B cell (primary cell): Measurements from ENCODE around the gene ANTXR1. TPM values are rescaled to one million over a fixed set of nuclear protein-coding genes. Genes with fewer than 3 reads are reported as not detected.

Source experiments
- ATAC-seq: fragments of 200-7000 bp; cut with Tn5 transposase; one replicate; pipeline ENCODE4 v1.10.0; 2021; ENCODE audit warnings: low read depth, mild to moderate bottlenecking, moderate number of reproducible peaks, moderate library complexity
- CTCF ChIA-PET: fragments of 350-600 bp; sonication (Branson Sonifier 250); formaldehyde crosslinking; loops from one replicate; lab custom pipeline; 2021; ENCODE audit warnings: antibody characterized with exemption, inconsistent platforms; lab: Charles Lee
- POLR2A ChIA-PET: fragments of 350-600 bp; sonication (Branson Sonifier 250); formaldehyde crosslinking; loops from one replicate; lab custom pipeline; 2021; ENCODE audit warnings: antibody characterized with exemption; lab: Charles Lee
- DNase-seq: peaks from one replicate; pipeline ENCODE4 v3.0.0; 2013
- H2AFZ ChIP-seq: 2 replicates; pipeline ENCODE4 v1.6.1; 2012; ENCODE audit warnings: mild to moderate bottlenecking, low read depth, low read length; ENCODE audit not compliant: insufficient read depth, poor library complexity, severe bottlenecking
- H3K27ac ChIP-seq, 2 donors: 1 replicate in 1 of 2; 2 replicates in 1 of 2; pipeline ENCODE4 v1.5.1; 2012 to 2013; ENCODE audit warnings: low read length in 2 of 2, mild to moderate bottlenecking in 2 of 2, moderate library complexity in 1 of 2
- H3K27me3 ChIP-seq, 4 experiments: fragments of 200-600 bp in 1 of 4; sonication (generic) in 1 of 4; replicated peaks in 1 of 4; 1 replicate in 2 of 4; 2 replicates in 2 of 4; pipeline versions ENCODE4 v1.6.1 to v1.7.0; 2013 to 2016; ENCODE audit warnings: low read length in 3 of 4, mild to moderate bottlenecking in 2 of 4, mixed read lengths in 1 of 4, moderate library complexity in 1 of 4; ENCODE audit not compliant: insufficient read depth in 4 of 4, control insufficient read depth in 3 of 4; ENCODE audit errors: control extremely low read depth in 1 of 4
- H3K36me3 ChIP-seq, 2 experiments: replicated peaks in 1 of 2; 1 replicate in 1 of 2; 2 replicates in 1 of 2; pipeline versions ENCODE4 v1.6.1 to v1.7.1; 2013; ENCODE audit warnings: low read length in 1 of 2; ENCODE audit not compliant: insufficient read depth in 2 of 2, control insufficient read depth in 1 of 2; ENCODE audit errors: control extremely low read depth in 1 of 2, extremely low read depth in 1 of 2
- H3K4me1 ChIP-seq, 2 donors: fragments of 200-600 bp in 1 of 2; sonication (generic) in 1 of 2; 1 replicate in 1 of 2; 2 replicates in 1 of 2; pipeline versions ENCODE4 v1.5.1 to v1.6.1; 2013 to 2017; ENCODE audit warnings: low read length in 2 of 2; ENCODE audit not compliant: control insufficient read depth in 2 of 2, insufficient read depth in 2 of 2
- H3K4me2 ChIP-seq: replicated peaks from 2 replicates; pipeline ENCODE3; 2012; ENCODE audit warnings: mild to moderate bottlenecking, low read depth, low read length; ENCODE audit not compliant: poor library complexity, severe bottlenecking
- H3K4me3 ChIP-seq, 5 experiments: fragments of 200-600 bp in 1 of 5; sonication (generic) in 1 of 5; 1 replicate in 3 of 5; 2 replicates in 2 of 5; pipeline versions ENCODE4 v1.5.1 to v1.7.0; 2011 to 2016; ENCODE audit warnings: low read length in 4 of 5, mild to moderate bottlenecking in 4 of 5, low read depth in 2 of 5, control low read depth in 1 of 5, moderate library complexity in 1 of 5; ENCODE audit not compliant: insufficient read depth in 1 of 5; ENCODE audit errors: control extremely low read depth in 1 of 5, extremely low read depth in 1 of 5
- H3K79me2 ChIP-seq: fragments of 200-600 bp; sonication (generic); one replicate; pipeline ENCODE4 v1.6.0; 2016; ENCODE audit warnings: low read length; ENCODE audit not compliant: control insufficient read depth, insufficient read depth
- H3K9ac ChIP-seq: fragments of 200-600 bp; sonication (generic); 2 replicates; pipeline ENCODE4 v1.6.1; 2017; ENCODE audit warnings: mild to moderate bottlenecking, low read length, moderate library complexity
- H3K9me3 ChIP-seq, 3 donors: one replicate each; pipeline versions ENCODE4 v1.6.1 to v1.7.1; 2013; ENCODE audit warnings: low read length in 2 of 3; ENCODE audit not compliant: control insufficient read depth in 2 of 3, insufficient read depth in 1 of 3; ENCODE audit errors: control extremely low read depth in 1 of 3
- H4K20me1 ChIP-seq: 2 replicates; pipeline ENCODE4 v1.6.0; 2012; ENCODE audit warnings: mild to moderate bottlenecking, low read length; ENCODE audit not compliant: insufficient read depth, control insufficient read depth, poor library complexity, severe bottlenecking
- H3K27ac Mint-ChIP-seq: one replicate; pipeline ENCODE4 v1.8.0; 2021; ENCODE audit warnings: mixed read lengths
- H3K27me3 Mint-ChIP-seq: one replicate; pipeline ENCODE4 v1.8.0; 2021; ENCODE audit warnings: mixed read lengths
- H3K4me1 Mint-ChIP-seq: one replicate; pipeline ENCODE4 v1.8.0; 2021; ENCODE audit warnings: mixed read lengths
- H3K4me3 Mint-ChIP-seq: one replicate; pipeline ENCODE4 v1.8.0; 2021; ENCODE audit warnings: mixed read lengths
- H3K9me3 Mint-ChIP-seq: one replicate; pipeline ENCODE4 v1.8.0; 2022; ENCODE audit warnings: mixed read lengths; ENCODE audit not compliant: insufficient read depth
- CTCF ChIP-seq: fragments of 200-600 bp; IDR thresholded peaks from one replicate; pipeline ENCODE4 v1.8.0; 2022; ENCODE audit warnings: antibody characterized with exemption, mild to moderate bottlenecking
- EZH2 ChIP-seq: IDR thresholded peaks from 2 replicates; pipeline ENCODE4 v1.6.1; 2012; ENCODE audit warnings: borderline replicate concordance, low read depth, mild to moderate bottlenecking, moderate library complexity, low read length; ENCODE audit not compliant: insufficient read depth, poor library complexity, severe bottlenecking
- WGBS: methylation state at CpG from one replicate; pipeline ENCODE4 v1.1.5; 2013; ENCODE audit warnings: missing lambda C conversion rate; ENCODE audit not compliant: insufficient coverage; 5-methylcytosine and 5-hydroxymethylcytosine counted together
- intact Hi-C: fragments of 100-400 bp; cut with micrococcal nuclease; formaldehyde crosslinking; loops from one replicate; pipeline ENCODE4 v1.10.0; 2022
- polyA plus RNA-seq: library from polyadenylated mRNA; depleted of rRNA; stranded (reverse); fragments of >200 nt; gene quantifications from 2 replicates; pipeline ENCODE4 v1.2.3, GENCODE V29; 2012
- total RNA-seq, 2 donors: library from RNA; stranded (reverse); fragments of 120-200 nt in 1 of 2; gene quantifications; 1 replicate in 1 of 2; 2 replicates in 1 of 2; pipeline versions ENCODE4 v1.2.3 to v1.2.4, GENCODE V29; 2013 to 2022

ANTXR1 gene
- total and polyA plus RNA-seq, 2 donors (not counting 1 experiment from before 2014, with no cell fraction given), result not detected

DNA sequence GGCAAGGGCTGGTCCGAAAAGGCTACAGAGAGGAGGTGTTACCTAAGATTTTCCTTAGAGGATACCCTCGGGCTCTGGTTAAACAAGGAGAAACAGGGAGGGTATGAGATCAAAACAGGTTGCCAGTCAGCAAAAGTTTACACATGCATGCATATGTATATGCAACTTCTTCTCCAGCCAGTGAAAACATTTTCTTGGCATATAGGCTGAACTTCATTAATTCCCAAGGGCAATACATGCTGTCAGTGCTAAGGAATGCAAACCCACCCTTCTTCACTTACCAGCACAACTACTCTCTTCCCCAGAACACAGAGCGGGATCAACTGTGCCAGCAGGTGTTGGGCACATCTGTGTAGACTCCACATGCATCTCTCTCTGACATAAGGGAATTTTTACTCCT is 198.1 kb downstream of the ANTXR1 start:
- Histone ChIP-seq H2AFZ (no peak overlapping the region), H3K27ac (no peak overlapping the region), H3K9me3 (no peaks in the 10 kb centered on the region), H4K20me1 (no peaks in the 10 kb centered on the region), H3K4me2 (no peak overlapping the region), H3K79me2 (no peaks in the 10 kb centered on the region), H3K36me3 (no peaks in the 10 kb centered on the region), H3K9ac (no peak overlapping the region), H3K27me3 (peaks cover 0 to 3% (median 0%) of the 10 kb centered on the region in 4 experiments), H3K4me1 (no peaks in the 10 kb centered on the region), H3K4me3 (no peak overlapping the region)
- intact Hi-C loops, result no loop called here
- DNase-seq (no peak), ATAC-seq (no peak)
- Mint-ChIP-seq H3K4me3 (no peak overlapping the region), H3K9me3 (peaks cover 2% of the 10 kb centered on the region), H3K27ac (no peak overlapping the region), H3K27me3 (peaks cover 17% of the 10 kb centered on the region), H3K4me1 (no peaks in the 10 kb centered on the region)
- 100% methylated on average over 2 of the region's 3 CpGs for WGBS
- ChIA-PET POLR2A (no interaction called here), CTCF (no interaction called here)
- TF ChIP-seq EZH2, result no peak
- TF ChIP-seq CTCF, result no peak

- no peak for DNase-seq
- Histone ChIP-seq H3K9me3 (no peaks in the 10 kb centered on the region), H3K4me1 (no peaks in the 10 kb centered on the region), H3K36me3 (no peaks in the 10 kb centered on the region), H3K4me2 (no peak overlapping the region), H3K27me3 (peaks cover 0 to under 1% (median 0%) of the 10 kb centered on the region in 4 experiments), H3K27ac (no peak overlapping the region), H2AFZ (no peak overlapping the region), H3K79me2 (no peaks in the 10 kb centered on the region), H3K9ac (no peak overlapping the region), H3K4me3 (no peak overlapping the region), H4K20me1 (no peaks in the 10 kb centered on the region)
- WGBS, result 82% methylated on average over 4 of the region's 5 CpGs
- intact Hi-C loops, result no loop called here
- H3K4me1 Mint-ChIP-seq, result no peaks in the 10 kb centered on the region
- no peak overlapping the region for H3K4me3 Mint-ChIP-seq
- H3K9me3 Mint-ChIP-seq, result peaks cover 2% of the 10 kb centered on the region
- CTCF ChIA-PET, result no interaction called here
- TF ChIP-seq CTCF (no peak), EZH2 (no peak)
- peaks cover 17% of the 10 kb centered on the region for H3K27me3 Mint-ChIP-seq
- no peak overlapping the region for H3K27ac Mint-ChIP-seq
- POLR2A ChIA-PET, result no interaction called here
- no peak for ATAC-seq
Measured at GRCh38 chr2:69211686-69212085, 198.7 kb downstream of the ANTXR1 start.
